Measurements from ENCODE around the gene B3GNT4. TPM values are rescaled to one million over a fixed set of nuclear protein-coding genes. Genes with fewer than 3 reads are reported as not detected.
"Not testable (repeated sequence)": the region's sequence is repeated elsewhere in the genome, so short reads cannot be mapped to it uniquely, and the experiment has no call there.

B3GNT4 gene
- total and polyA plus RNA-seq, 9 donors: 0.15 to 0.42 TPM; not detected in 7

DNA sequence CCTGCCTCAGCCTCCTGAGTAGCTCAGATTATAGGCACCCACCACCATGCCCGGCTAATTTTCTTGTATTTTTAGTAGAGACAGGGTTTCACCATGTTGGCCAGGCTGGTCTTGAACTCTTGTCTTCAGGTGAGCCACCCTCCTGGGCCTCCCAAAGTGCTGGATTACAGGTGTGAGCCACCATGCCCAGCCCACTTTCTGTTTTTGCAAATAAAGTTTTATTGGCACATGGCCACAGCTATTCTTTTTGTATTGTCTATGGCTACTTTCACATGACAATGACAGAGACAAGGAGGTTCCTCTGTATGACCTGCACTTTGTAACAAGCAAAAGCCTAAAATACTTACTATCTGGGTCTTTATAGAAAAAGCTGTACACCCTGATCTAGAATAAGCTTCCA lies 42.0 kb downstream of the B3GNT4 start:
- WGBS, 3 donors: 93 to 98% (median 97%) methylated on average over 1 of the region's 1 CpG
- no peaks in the 10 kb centered on the region for H3K27me3 ChIP-seq
- H3K9me3 ChIP-seq: no peaks in the 10 kb centered on the region
- no peaks in the 10 kb centered on the region for H3K36me3 ChIP-seq
- intact Hi-C loops (cut with DNase I): no loop called here
- H3K4me3 ChIP-seq: no peak overlapping the region
- no peak overlapping the region for H3K27ac ChIP-seq
- H3K4me1 ChIP-seq (ENCODE audit: insufficient read depth): no peaks in the 10 kb centered on the region
- TF ChIP-seq, protein P1, sequence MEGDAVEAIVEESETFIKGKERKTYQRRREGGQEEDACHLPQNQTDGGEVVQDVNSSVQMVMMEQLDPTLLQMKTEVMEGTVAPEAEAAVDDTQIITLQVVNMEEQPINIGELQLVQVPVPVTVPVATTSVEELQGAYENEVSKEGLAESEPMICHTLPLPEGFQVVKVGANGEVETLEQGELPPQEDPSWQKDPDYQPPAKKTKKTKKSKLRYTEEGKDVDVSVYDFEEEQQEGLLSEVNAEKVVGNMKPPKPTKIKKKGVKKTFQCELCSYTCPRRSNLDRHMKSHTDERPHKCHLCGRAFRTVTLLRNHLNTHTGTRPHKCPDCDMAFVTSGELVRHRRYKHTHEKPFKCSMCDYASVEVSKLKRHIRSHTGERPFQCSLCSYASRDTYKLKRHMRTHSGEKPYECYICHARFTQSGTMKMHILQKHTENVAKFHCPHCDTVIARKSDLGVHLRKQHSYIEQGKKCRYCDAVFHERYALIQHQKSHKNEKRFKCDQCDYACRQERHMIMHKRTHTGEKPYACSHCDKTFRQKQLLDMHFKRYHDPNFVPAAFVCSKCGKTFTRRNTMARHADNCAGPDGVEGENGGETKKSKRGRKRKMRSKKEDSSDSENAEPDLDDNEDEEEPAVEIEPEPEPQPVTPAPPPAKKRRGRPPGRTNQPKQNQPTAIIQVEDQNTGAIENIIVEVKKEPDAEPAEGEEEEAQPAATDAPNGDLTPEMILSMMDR (IDR thresholded peaks at IDR 0.05): no peak
- TF ChIP-seq EP300 (IDR thresholded peaks at IDR 0.05): no peak
- TF ChIP-seq POLR2A (IDR thresholded peaks at IDR 0.05): no peak
- no peak for DNase-seq

DNA sequence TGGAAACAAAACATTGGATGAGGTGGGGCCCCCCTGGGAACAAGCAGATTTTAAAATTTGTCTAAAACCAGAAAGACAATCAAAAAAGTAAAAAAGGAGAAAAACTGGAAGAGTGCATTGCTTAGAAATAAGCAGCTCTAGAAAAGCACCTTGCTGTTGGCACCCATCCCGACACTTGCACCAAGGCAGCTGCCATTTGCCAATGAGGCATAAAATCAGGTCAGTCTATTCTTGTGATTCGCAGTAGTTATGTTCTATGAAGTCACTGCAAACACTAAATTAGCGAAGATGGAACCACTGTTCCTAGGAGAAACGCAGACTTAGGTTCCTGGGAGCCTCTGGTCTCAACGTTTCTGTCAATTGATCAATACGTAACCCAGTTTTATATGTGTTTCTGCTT lies 46.5 kb downstream of the B3GNT4 start:
- Histone ChIP-seq H3K9me3 (no peaks in the 10 kb centered on the region), H3K4me1 (ENCODE audit: insufficient read depth) (no peaks in the 10 kb centered on the region), H3K27ac (no peak overlapping the region), H3K27me3 (no peaks in the 10 kb centered on the region), H3K4me3 (no peak overlapping the region), H3K36me3 (no peaks in the 10 kb centered on the region)
- no peak for TF ChIP-seq EP300 (IDR thresholded peaks at IDR 0.05)
- TF ChIP-seq POLR2A (IDR thresholded peaks at IDR 0.05): no peak
- TF ChIP-seq, protein P1 (IDR thresholded peaks at IDR 0.05): no peak
- no peak for DNase-seq
- intact Hi-C loops (cut with DNase I): no loop called here
- WGBS, 3 donors: 87 to 96% (median 91%) methylated on average over 6 of the region's 6 CpGs

DNA sequence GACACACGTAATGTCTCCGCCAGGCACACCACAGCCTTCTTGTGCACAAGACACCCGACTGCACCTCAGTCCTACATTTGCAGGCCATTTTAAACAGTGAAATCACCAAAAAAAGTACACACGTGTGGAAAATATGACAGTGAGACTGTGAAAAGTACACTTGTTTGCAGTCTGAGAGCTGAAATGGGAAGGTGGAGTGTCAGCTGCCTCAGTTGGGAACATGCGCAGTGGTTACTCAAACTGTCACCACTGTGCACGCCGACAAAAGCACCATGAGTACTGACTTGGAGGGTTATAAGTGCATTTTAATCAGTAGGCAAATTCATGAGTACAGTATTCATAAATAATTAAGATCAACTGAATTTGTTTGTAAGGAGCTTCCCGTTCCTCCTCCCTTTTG lies 47.0 kb downstream of the B3GNT4 start:
- no peak overlapping the region for H3K27ac ChIP-seq
- no peaks in the 10 kb centered on the region for H3K9me3 ChIP-seq
- H3K27me3 ChIP-seq: no peaks in the 10 kb centered on the region
- no peak for TF ChIP-seq EP300 (IDR thresholded peaks at IDR 0.05)
- TF ChIP-seq POLR2A (IDR thresholded peaks at IDR 0.05): no peak
- intact Hi-C loops (cut with DNase I): no loop called here
- no peak for DNase-seq
- H3K36me3 ChIP-seq: no peaks in the 10 kb centered on the region
- WGBS, 3 donors: 90 to 94% (median 94%) methylated on average over 8 of the region's 8 CpGs
- no peaks in the 10 kb centered on the region for H3K4me1 ChIP-seq (ENCODE audit: insufficient read depth)
- H3K4me3 ChIP-seq: no peak overlapping the region

DNA sequence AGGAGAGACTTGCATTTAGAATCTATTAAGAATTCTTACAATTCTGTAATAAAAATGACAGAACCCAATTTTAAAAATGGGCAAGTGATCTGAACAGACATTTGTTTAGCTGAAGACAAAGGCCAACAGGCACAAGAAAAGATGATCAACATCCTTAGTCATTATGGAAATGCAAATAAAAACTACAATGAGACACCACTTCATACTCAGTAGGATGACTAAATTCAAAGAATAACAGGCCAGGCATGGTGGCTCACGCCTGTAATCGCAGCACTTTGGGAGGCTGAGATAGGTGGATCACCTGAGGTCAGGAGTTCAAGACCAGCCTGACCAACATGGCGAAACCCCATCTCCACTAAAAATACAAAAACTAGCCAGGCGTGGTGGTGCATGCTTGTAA lies 55.0 kb downstream of the B3GNT4 start:
- intact Hi-C loops (cut with DNase I); H3K27me3 ChIP-seq; H3K27ac ChIP-seq; DNase-seq; H3K4me3 ChIP-seq; H3K4me1 ChIP-seq (ENCODE audit: insufficient read depth); H3K9me3 ChIP-seq; H3K36me3 ChIP-seq: not testable (repeated sequence)
- WGBS, 3 donors: 92 to 96% (median 94%) methylated on average over 4 of the region's 4 CpGs

Small RNA genes lying within 50 kb of the gene (small RNA-seq; reads per million reads assigned to genes)
- gene DIABLO: not detected

Other genes with a start within 250 kb of the B3GNT4 start
- gene BCL7A, start 181.8 kb upstream of the B3GNT4 start, total RNA-seq: 1 to 10 TPM; 4.4 to 9.1 (median 7.2) TPM
- gene BCL7A, start 181.8 kb upstream of the B3GNT4 start, polyA plus RNA-seq: 1 to 10 TPM; 5.0 to 6.4 TPM
- 100 to 1,000 TPM in 2 of 7 donors, 10 to 100 TPM in 5; 23.2 to 111 (median 85.9) TPM for gene MLXIP, start 125.0 kb upstream of the B3GNT4 start, total RNA-seq
- gene MLXIP, start 125.0 kb upstream of the B3GNT4 start, polyA plus RNA-seq: 10 to 100 TPM; 34.0 to 43.7 TPM
- not detected for gene IL31, start 29.5 kb upstream of the B3GNT4 start, total RNA-seq
- not detected for gene IL31, start 29.5 kb upstream of the B3GNT4 start, polyA plus RNA-seq
- gene LRRC43, start 20.6 kb upstream of the B3GNT4 start, total RNA-seq: 10 to 100 TPM in 1 of 7 donors, 1 to 10 TPM in 4, under 1 TPM in 1, not detected in 1; 0.50 to 12.9 (median 1.3) TPM
- gene LRRC43, start 20.6 kb upstream of the B3GNT4 start, polyA plus RNA-seq: under 1 TPM; 0.47 to 0.56 TPM
- 10 to 100 TPM; 35.9 to 61.1 (median 40.2) TPM for gene DIABLO, start 22.3 kb downstream of the B3GNT4 start, total RNA-seq
- 10 to 100 TPM; 41.1 to 92.1 TPM for gene DIABLO, start 22.3 kb downstream of the B3GNT4 start, polyA plus RNA-seq
- gene VPS33A, start 62.8 kb downstream of the B3GNT4 start, total RNA-seq: 10 to 100 TPM; 11.9 to 15.7 (median 13.1) TPM
- 10 to 100 TPM in 1 of 2 donors, 1 to 10 TPM in 1; 9.4 to 22.5 TPM for gene VPS33A, start 62.8 kb downstream of the B3GNT4 start, polyA plus RNA-seq
- gene CLIP1, start 219.0 kb downstream of the B3GNT4 start, total RNA-seq: 10 to 100 TPM; 30.4 to 71.5 (median 42.3) TPM
- gene CLIP1, start 219.0 kb downstream of the B3GNT4 start, polyA plus RNA-seq: 10 to 100 TPM; 16.2 to 35.7 TPM

Data from ovary (tissue), 9 donors.